CD4-positive, alpha-beta T cell (primary cell): Measurements from ENCODE around the gene CACNA2D2. TPM values are rescaled to one million over a fixed set of nuclear protein-coding genes. Genes with fewer than 3 reads are reported as not detected.

Experiments
- ATAC-seq: fragments of 200-7000 bp; cut with Tn5 transposase; one replicate; pipeline ENCODE4 v1.10.0; 2022; ENCODE audit warnings: mild to moderate bottlenecking; ENCODE audit not compliant: poor library complexity
- CTCF ChIA-PET: fragments of 350-600 bp; sonication (Branson Sonifier 250); formaldehyde crosslinking; loops from one replicate; lab custom pipeline; 2021; ENCODE audit warnings: antibody characterized with exemption, inconsistent platforms; lab: Charles Lee
- POLR2A ChIA-PET: fragments of 350-600 bp; sonication (Branson Sonifier 250); formaldehyde crosslinking; loops from one replicate; lab custom pipeline; 2021; ENCODE audit warnings: antibody characterized with exemption, inconsistent platforms; lab: Charles Lee
- DNase-seq, 14 experiments: peaks; one replicate each; pipeline ENCODE4 v3.0.0-alpha.2; 2013 to 2020; ENCODE audit warnings: mixed read lengths in 2 of 14
- H3K27ac ChIP-seq, 2 donors: one replicate each; pipeline versions ENCODE4 v1.5.1 to v1.7.0; 2013; ENCODE audit warnings: low read length in 2 of 2, low read depth in 1 of 2, mild to moderate bottlenecking in 1 of 2
- H3K27me3 ChIP-seq, 2 experiments: 1 replicate in 1 of 2; 2 replicates in 1 of 2; pipeline versions ENCODE4 v1.6.1 to v1.7.0; 2013; ENCODE audit warnings: low read length in 2 of 2, control low read depth in 1 of 2, mild to moderate bottlenecking in 1 of 2, moderate library complexity in 1 of 2; ENCODE audit not compliant: insufficient read depth in 2 of 2, control insufficient read depth in 1 of 2
- H3K36me3 ChIP-seq: one replicate; pipeline ENCODE4 v1.6.1; 2013; ENCODE audit warnings: low read length, control low read depth; ENCODE audit not compliant: insufficient read depth
- H3K4me1 ChIP-seq: one replicate; pipeline ENCODE4 v1.6.1; 2013; ENCODE audit warnings: low read length, control low read depth; ENCODE audit not compliant: insufficient read depth
- H3K4me3 ChIP-seq: one replicate; pipeline ENCODE4 v1.5.1; 2013; ENCODE audit warnings: mild to moderate bottlenecking, low read length, moderate library complexity
- H3K9me3 ChIP-seq, 2 experiments: 1 replicate in 1 of 2; 2 replicates in 1 of 2; pipeline versions ENCODE4 v1.6.1 to v1.7.0; 2013; ENCODE audit warnings: low read length in 2 of 2, mild to moderate bottlenecking in 2 of 2, control low read depth in 1 of 2, moderate library complexity in 1 of 2; ENCODE audit not compliant: control insufficient read depth in 1 of 2, insufficient read depth in 1 of 2
- H3K27ac Mint-ChIP-seq: one replicate; pipeline ENCODE4 v1.8.0; 2020; ENCODE audit warnings: mixed read lengths
- H3K27me3 Mint-ChIP-seq: one replicate; pipeline ENCODE4 v1.8.0; 2021; ENCODE audit warnings: mixed read lengths
- H3K36me3 Mint-ChIP-seq: one replicate; pipeline ENCODE4 v1.8.0; 2021; ENCODE audit warnings: low read depth, mixed read lengths
- H3K4me1 Mint-ChIP-seq: one replicate; pipeline ENCODE4 v1.8.0; 2021; ENCODE audit warnings: low read depth, mixed read lengths
- H3K4me3 Mint-ChIP-seq: one replicate; pipeline ENCODE4 v1.8.0; 2020; ENCODE audit warnings: mild to moderate bottlenecking, mixed read lengths
- H3K9me3 Mint-ChIP-seq: one replicate; pipeline ENCODE4 v1.8.0; 2020; ENCODE audit warnings: mixed read lengths
- CTCF ChIP-seq: fragments of 200-600 bp; IDR thresholded peaks from one replicate; pipeline ENCODE4 v1.8.0; 2022; ENCODE audit warnings: antibody characterized with exemption, mild to moderate bottlenecking
- intact Hi-C, 2 experiments: fragments of 100-400 bp; cut with DNase I in 1 of 2; cut with micrococcal nuclease in 1 of 2; formaldehyde crosslinking; loops; one replicate each; pipeline versions ENCODE4 v1.15.1 to v1.9.0; 2023 to 2025; cut with DNase I, micrococcal nuclease
- total RNA-seq, 174 experiments: library from RNA in 2 of 174; stranded (reverse) in 2 of 174; gene quantifications; one replicate each; pipeline ENCODE4 v1.2.3 and lab custom pipeline; 2021 to 2026

The CACNA2D2 gene
- total RNA-seq, 2 experiments from 2014 or later, result 2.5 to 3.8 TPM

GRCh38 chr3:50319181-50319893, 184.1 kb downstream of the CACNA2D2 start:
- Mint-ChIP-seq H3K9me3 (no peaks in the 10 kb centered on the region), H3K27me3 (no peaks in the 10 kb centered on the region), H3K36me3 (peaks cover 1% of the 10 kb centered on the region), H3K4me3 (peak overlapping the region; percentile 96), H3K27ac (no peak overlapping the region), H3K4me1 (peaks cover 40% of the 10 kb centered on the region)
- ATAC-seq, result no peak
- H3K9me3 ChIP-seq, result no peaks in the 10 kb centered on the region
- CTCF ChIA-PET, result interaction anchor here (0.6 kb wide), 1 partner anchor 42 kb away, joined by 6 read pairs; no protein-coding TSS in a partner anchor
- no peaks in the 10 kb centered on the region for H3K27me3 ChIP-seq
- intact Hi-C loops, result loop anchor here in 1 of 2 experiments (1.0 kb wide), 1 partner anchor 17 kb away; no protein-coding TSS in a partner anchor
- peaks cover 73% of the 10 kb centered on the region for H3K4me1 ChIP-seq
- H3K36me3 ChIP-seq, result no peaks in the 10 kb centered on the region
- no peak overlapping the region for H3K27ac ChIP-seq
- TF ChIP-seq CTCF, result no peak
- H3K4me3 ChIP-seq, result no peak overlapping the region
- POLR2A ChIA-PET, result interaction anchor here (0.7 to 2.8 kb wide), 4 partner anchors 18 to 27 kb away, joined by 3 to 25 read pairs (median 12); partner anchors contain the start of genes HYAL3, IFRD2 and NAA80
- peak in 2 of 14 experiments; percentile 2 to 30 for DNase-seq

DNA sequence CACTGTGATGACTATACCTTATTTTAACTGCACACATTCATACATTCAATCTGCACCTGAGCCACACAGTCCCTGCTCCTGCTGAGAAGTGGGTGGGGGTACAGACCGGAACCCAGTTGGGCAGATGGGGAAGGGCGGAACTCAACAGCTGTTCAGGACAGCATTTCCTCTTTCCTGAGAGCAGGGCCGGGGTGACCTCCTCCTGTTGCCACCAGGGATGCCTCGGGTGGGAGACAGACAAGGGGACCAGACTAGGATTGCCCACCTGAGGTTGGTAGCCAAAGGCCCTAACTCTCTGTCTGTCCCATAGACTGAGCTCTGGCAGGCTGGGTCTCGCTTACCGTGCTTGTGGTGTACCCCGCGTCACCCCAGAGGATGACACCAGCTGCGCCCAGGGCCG, 184.8 kb downstream of the CACNA2D2 start:
- H3K27me3 Mint-ChIP-seq, result no peaks in the 10 kb centered on the region
- H3K27ac Mint-ChIP-seq, result peak overlapping the region; percentile 24
- Histone ChIP-seq H3K36me3 (no peaks in the 10 kb centered on the region), H3K9me3 (no peaks in the 10 kb centered on the region), H3K27ac (no peak overlapping the region), H3K4me3 (no peak overlapping the region), H3K4me1 (peaks cover 71% of the 10 kb centered on the region), H3K27me3 (no peaks in the 10 kb centered on the region)
- H3K4me3 Mint-ChIP-seq, result peak overlapping the region; percentile 74
- no peak for ATAC-seq
- ChIA-PET CTCF (no interaction called here), POLR2A (interaction anchor here (1.4 to 2.8 kb wide), 2 partner anchors 18 to 19 kb away, joined by 9 to 16 read pairs; partner anchors contain the start of genes HYAL3 and NAA80)
- TF ChIP-seq CTCF, result no peak
- intact Hi-C loops, result loop anchor here in 1 of 2 experiments (1.0 kb wide), 1 partner anchor 16 kb away; no protein-coding TSS in a partner anchor
- DNase-seq, result peak in 1 of 14 experiments; percentile 34
- no peaks in the 10 kb centered on the region for H3K36me3 Mint-ChIP-seq
- peaks cover 40% of the 10 kb centered on the region for H3K4me1 Mint-ChIP-seq
- H3K9me3 Mint-ChIP-seq, result no peaks in the 10 kb centered on the region

- Mint-ChIP-seq H3K27me3 (no peaks in the 10 kb centered on the region), H3K27ac (peak overlapping the region; percentile 24), H3K9me3 (no peaks in the 10 kb centered on the region), H3K4me1 (peaks cover 40% of the 10 kb centered on the region), H3K4me3 (peak overlapping the region; percentile 74), H3K36me3 (no peaks in the 10 kb centered on the region)
- DNase-seq, result peak in 1 of 14 experiments; percentile 20
- intact Hi-C loops, result no loop called here
- no peaks in the 10 kb centered on the region for H3K27me3 ChIP-seq
- no peaks in the 10 kb centered on the region for H3K9me3 ChIP-seq
- H3K4me3 ChIP-seq, result no peak overlapping the region
- ChIA-PET POLR2A (interaction anchor here (1.0 to 2.8 kb wide), 4 partner anchors 19 to 32 kb away, joined by 3 to 16 read pairs (median 6); partner anchors contain the start of genes CYB561D2, HYAL3, IFRD2 and NAA80), CTCF (no interaction called here)
- ATAC-seq, result no peak
- no peak for TF ChIP-seq CTCF
- H3K36me3 ChIP-seq, result no peaks in the 10 kb centered on the region
- no peak overlapping the region for H3K27ac ChIP-seq
- H3K4me1 ChIP-seq, result peaks cover 67% of the 10 kb centered on the region
Measured at GRCh38 chr3:50318163-50318562, 185.3 kb downstream of the CACNA2D2 start.
